HuH-7 (cell line): Measurements from ENCODE around the gene RAB28.

Source experiments
- DNase-seq: peaks from one replicate; pipeline ENCODE4 v3.0.0; 2011; ENCODE audit warnings: low spot score

RAB28 gene

DNA sequence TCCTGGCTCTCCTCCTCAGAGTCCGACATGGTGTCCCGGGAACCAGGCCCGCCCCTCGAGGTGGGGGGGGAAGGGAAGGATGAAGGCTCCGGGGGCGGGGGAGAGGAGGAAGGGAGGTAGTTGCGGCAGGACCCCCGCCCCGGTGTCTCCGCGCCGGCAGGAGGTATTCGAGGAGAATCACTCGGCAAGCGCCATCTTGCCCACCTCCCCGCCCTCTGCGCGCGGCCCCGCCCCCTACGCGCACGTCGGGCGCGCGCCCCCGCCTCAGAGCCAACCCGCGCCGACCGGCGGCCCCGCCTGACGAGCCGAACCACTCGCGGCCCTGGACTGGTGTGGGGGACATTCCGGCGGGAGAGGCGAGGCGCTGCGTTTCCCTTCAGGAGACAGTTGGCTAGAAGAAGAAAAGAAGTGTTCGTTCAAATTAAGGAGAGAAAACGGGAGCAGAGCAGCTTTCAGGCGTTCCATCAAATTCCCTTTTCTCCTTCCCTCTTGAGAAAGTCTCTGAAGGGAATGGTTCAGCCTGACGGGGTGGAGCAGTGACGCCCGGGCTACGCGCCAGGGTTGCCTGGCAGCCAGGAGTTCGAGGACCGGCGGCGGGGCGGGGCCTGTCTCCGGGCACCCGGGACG, at the start of gene RAB28:
Gene RAB28 (minus strand): TSS at position 219 of the 627 bp plus-strand sequence.
- peak; percentile 87 for DNase-seq

DNA sequence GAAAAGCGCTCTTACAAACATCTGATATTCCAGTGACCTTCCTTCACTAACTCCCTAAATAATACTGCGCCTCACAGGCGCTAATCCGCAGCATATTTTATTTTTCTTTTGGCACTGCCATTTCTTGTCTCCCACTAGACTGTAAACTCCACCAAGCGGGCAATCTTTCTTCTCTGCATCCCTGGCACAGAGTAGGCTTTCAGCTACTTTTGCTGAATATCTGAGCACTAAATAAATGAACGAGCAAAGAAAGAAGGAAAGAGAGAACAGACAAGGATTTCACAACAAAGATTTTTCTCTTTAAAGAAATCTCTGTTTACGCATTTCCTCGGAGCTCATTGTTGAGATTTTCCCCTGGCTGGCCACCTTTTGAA, 47.5 kb upstream of the RAB28 start:
- no peak for DNase-seq

DNA sequence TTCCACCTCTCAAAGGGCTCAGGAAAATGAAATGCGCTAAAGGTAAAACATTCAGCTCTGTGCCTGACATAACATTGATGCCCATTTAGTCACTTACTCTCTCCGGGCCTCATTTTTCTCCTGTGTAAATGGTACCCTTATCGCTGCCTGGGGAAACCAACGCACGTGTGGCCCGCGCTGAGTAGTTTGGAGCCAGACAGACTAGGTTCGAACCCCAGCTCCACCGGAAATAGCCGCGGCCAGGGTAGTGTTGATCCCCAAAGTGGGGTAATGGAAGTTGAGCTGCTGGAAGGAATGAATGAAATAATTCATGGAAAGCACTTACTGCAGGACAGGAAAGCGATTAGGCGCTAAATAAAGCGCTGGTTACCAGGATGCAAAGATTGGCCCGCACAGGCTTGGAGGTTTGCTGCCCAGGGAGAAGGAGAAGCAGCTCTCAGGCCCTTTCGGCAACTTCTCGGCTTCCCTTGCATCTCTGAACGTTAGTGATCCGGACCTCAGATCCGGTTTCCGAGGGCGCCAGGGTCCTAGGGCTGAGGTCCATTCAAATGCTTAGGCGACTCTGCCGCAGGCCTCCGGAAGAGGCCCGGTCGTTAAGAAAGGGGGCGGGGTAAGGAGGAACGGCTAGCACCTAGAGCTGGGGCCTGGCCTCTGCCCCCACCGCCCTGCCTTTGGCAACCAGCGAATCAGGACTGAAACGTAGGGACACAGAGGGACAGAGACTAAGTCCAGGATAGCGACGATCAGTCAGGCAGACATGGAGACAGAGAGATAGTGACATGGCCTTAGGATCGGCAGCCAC, 46.9 kb upstream of the RAB28 start:
- no peak for DNase-seq

DNA sequence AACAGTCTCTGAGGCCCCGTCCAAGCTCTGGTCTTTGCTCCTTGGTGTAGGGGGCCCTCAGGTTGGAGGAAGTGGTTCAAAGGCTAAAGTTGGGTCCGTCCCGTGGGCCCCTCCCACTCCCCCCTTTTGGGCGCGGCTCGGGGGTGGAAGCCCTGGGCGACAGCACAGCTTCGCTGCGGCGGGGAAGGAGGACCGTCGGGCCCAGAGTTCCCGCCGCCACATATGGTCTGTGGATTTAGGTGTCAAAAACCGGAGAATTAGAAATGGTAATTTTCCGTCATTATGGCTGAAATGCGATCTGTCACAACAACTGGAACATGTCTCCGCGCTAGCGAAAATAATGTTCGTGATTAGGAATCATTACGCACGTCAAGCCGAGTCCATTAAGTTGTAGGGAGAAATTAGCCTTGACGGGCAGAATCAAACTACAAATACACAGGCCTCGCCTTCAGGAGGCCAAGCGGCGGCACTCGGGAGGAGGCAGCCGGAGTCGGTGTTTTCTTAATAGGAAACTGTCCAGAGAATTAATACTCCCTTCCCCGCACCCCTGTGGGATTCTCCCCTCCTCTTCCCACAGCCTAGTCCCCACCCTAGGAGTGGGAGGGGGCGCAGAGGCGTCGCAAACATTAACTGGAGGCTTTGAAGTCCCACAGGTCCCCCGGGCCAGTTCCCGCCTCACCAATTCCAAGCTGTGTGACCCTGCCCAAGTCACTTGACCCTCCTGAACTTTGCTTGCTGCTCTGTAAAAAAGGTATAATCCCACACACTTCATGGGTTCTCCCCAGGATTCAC, 45.2 kb upstream of the RAB28 start:
- no peak for DNase-seq

DNA sequence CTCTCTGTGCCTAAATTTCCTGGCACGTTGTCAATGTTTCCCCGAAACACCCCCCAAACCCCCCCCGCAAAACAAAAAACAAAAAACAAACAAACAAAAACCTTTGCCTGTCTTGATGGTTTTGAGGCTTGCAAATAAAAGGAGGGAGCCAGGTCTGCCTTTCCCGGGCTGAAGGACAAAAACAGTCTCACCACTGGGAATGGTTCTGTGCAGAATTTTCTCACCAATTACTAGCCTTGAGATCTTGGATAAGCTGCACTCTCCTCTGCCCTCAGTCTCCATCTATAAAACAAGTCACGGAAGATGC, 44.6 kb upstream of the RAB28 start:
- DNase-seq, result peak; percentile 15

DNA sequence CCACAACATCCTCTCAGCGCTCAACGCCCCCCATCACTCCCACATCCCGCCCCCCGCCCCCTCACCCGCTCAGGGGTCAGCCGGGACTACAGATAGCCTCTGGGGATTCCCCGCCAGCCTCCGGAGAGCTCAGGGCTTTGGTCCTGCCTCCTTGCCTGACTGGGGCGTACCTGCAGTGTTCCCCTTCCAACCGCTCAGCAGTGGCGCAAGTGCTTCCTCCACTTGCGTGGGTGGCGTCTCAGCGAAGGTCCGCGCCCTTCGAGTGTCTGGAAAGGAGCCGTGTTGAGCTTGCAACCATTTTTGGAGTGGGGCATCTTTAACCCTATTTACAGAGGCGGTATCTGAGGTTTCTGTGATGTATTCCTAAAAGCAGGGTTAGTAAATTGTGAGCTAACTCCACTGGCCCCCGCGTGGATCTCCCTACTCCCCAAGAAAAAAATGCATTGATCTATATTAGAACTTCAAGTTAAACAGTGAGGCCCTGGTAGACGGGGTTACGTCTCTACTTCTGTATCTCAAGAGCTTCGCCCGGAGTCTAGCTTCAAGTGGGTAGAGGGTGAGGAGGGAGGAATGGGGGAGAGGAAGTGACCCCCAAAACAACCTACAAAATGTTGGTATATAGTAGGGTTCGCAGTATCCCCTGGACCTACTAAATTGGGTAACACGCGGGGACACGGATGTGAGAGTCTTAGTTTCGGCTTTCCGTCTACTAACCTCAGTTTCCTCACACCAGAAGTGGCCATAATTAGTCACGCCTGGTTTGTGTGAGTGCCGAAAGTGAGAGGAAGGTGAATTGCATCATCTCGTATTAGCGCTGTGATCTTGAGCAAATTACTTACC, 44.1 kb upstream of the RAB28 start:
- DNase-seq, result no peak

DNA sequence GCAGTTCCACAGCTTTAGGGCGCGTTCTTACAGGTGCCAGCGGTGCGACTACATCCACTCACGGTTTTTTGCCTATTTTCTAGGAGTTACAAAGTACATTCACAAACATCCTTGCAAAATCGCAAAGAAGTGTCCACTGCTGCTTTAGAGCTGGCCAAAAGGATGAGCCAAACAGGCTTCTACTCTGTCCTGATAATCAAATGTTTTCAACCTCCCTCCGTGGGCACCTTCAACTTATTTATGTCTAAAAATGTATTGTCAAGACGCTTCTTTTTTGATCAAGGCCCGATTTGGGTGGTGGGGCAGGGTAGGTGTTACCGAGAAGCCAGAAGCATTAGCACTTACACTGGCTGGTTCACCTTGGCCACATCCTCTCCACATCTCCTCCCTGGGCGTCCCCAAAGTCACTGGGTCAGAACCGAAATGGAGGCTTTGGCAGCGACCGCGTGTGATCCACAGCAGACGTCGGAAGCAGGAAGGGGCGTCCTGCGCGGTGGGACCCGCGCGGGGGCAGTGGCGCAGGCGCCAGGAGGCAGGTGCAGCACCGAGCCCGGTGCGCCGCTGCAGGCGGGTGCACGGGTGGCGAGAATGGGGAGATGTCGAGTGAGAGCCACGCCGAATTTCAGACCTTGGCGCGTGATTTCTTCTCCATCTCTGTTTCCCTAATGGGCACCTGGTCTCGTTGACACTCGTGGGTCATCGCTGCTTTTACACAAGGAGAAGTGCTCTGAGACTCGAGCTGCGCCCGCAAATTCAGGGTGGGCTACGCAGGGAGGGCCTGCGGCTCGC, 43.2 kb upstream of the RAB28 start:
- peak; percentile 12 for DNase-seq

DNA sequence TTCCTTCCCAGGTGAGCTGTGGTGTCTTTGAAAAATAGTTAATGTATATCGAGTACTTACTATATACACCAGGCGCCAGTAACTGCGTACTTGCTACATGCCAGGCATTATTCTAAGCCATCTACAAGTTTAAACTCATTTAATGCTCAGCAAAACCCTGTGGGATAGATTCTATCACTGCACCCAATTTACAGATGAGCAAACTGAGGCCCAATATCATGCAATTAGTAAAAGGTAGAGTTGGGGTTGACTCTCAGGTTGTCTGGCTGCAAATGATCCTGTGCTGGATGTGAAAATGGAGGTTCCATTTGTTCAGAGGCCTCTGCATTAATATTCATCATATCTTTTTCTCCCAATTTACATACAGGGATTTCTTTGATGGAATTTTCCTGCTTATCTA, 42.5 kb upstream of the RAB28 start:
- DNase-seq, result no peak

DNA sequence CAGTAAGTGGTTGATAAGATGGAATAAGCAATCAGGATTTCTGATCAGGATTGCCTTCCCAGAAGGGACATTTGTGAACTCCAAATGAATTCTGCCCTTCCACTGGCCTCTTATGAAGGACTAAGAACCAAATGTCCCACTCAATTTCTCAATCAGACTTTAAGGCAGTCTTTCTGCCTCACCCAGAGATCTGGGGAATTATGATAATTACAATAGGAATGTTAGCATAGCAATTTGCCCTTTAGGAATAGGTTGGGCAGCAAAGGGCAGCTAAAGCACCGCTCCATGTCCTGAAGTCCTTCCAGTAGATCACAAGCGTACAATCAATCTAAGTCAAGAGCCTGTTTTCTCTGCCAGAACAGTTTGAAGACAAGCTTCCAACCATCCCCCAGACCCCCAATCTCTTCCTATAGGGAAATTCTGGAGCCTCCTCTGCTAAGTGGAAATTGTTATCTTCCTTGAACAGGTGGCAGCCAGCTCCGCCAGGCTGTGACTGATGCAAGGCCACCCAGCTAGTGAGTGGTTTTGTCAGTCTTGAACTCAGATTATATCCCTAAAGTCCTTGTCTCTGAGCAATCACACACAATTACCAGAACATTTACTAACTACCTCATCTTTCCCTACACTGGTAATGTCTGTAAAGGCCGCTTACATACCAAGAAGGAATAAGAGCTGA, 41.6 kb upstream of the RAB28 start:
- no peak for DNase-seq

DNA sequence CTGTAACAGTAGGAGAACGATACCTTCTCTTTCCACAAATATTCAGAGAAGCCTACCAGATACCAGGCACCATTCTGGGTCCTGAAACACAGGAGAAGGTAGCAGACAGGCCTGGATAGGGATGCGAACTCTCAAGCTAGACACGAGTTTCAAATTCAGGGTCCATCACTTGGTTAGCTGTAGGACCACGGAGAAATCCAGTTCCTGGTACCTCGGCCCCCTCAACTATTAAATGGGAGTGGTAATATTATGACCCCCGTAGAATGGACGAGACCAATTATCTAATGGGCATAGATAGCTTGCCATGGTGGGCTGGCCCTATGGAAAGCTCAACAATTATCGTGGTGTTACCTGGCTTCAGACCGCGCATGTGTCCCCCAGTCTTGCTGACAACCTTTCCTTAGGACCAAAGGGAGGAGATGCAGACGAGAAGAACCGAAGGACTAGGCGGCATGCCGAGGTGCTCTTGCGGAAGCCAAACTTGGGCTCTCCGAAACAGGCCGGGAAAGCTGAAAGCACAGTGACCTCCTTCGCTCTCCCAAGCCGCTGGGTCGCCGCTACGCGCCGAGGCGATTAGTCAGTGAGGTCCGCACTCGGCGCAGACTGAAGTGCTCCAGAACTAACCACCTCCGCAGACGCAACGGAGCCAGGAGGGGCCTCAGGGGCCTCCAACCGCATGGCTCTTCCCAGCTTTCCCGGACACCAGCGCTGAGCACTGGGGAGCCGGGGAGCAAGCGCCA, 40.5 kb upstream of the RAB28 start:
- no peak for DNase-seq

DNA sequence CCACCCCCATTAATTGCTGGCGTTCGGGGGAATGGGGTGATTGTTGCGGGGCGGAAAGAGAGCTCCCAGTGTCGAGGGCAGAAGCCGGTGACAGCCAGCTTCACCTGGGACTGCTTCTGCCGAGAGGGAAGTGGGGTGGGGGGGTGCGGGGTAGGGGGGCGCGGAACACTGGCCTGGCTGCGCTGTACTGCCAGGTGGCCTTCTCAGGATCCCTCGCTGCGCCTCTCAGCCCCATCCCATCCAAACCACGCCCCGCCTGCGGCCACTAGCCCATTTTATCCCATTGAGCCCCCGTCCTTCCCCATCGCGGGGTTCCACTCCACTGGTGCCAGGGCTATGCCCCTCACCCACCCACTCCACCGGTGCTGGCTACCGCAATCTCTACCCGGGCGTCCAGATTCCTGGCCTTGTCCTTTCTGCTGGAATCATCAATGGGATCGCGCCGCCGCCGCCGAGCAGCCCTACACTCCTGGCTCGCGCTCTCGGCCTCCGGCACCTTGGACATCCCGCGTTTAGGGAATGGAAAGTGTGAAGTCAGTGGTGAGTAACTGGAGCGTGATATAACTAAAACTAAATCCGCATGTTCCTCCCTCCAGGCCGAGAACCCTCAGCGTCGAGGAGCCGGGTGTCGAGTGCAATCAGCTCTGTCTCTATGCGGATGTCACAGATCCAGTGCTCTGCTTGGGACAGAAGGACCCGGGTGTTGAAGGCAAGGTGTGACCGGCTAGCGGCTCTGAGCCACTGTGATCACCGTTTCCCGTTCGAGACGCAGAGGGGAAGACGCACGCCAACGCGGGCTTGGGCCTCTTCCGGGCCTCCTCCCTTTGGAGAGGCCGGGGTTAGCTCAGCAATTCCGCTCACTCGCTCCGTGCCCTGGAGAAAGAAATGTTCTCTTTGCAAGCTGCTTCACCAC, 39.7 kb upstream of the RAB28 start:
- DNase-seq, result no peak

DNA sequence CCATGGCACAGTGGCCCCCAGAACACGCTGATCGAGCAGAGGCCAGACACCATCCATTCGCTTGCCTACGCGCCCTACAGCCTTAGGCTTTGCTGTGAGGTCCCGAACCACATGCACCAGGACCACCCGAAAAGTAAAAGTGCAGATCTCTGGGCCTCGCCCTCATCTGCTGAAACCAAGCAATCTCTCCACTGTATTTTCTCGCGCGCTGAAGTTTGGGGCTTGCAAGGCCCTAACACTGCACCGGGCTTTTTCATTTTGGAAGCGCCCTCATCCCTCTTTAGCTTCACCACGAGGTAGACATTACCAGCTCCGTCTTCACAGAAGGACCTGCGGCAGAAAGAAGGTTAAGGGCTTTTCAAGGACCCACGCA, 39.0 kb upstream of the RAB28 start:
- no peak for DNase-seq

DNA sequence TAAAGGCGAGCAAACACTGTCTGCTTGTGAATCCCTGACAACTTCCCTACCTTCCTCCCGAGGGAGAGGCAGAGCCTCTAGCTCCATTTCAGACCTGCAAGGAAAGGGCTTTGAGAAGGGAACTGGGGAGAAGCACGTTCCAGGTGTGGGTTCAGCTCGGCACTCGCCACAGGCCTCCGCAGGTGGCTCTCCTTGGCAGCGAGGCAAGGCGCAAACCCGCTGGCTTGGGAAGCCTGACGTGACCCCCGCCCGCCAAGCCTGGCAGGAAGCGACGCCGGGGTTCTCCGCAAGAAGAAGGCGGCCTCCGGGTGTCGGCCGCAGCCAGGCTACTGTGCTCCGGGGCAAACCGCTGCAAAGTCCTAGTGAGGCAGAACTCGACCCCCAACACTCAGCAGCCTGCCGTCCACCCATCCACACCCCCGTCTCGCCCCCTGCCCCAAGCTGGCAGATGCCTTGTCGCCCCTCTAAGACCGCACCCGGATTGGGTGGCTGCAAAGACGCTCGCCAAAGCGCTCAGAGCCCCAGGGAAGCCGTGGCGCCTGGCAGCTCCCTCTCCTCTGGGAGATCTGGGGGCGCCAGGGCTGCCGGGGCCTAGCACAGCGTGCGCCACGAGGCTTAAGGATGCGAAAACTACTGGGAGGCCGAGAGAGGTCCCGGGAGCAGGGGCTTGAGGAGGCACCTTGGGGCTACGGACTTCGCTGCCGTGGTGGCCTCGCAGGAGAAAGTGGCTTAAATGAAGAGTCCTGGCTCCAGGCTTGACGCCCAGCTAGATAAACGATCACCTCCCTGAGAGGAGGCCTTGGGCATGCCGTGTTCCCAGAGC, 38.4 kb upstream of the RAB28 start:
- DNase-seq, result no peak

DNA sequence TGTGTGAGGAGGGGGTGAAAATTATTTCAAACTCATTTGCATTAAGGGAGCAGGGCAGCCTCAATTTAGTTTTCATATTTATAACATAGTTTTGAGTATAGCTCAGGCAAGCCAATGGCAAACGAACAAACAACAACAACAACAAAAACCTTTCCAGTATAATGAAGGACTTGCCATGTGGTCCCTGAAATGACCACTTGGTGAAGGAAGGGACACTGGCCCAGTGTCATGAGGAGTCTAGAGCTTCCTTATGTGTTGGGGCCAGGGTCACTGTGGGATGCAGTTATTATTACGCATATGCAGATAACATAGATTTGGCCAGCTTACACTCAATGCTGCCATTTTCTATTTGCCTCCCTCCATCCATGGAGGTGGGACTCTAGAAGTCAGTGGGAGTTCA, 36.9 kb upstream of the RAB28 start:
- DNase-seq, result peak; percentile 20

DNA sequence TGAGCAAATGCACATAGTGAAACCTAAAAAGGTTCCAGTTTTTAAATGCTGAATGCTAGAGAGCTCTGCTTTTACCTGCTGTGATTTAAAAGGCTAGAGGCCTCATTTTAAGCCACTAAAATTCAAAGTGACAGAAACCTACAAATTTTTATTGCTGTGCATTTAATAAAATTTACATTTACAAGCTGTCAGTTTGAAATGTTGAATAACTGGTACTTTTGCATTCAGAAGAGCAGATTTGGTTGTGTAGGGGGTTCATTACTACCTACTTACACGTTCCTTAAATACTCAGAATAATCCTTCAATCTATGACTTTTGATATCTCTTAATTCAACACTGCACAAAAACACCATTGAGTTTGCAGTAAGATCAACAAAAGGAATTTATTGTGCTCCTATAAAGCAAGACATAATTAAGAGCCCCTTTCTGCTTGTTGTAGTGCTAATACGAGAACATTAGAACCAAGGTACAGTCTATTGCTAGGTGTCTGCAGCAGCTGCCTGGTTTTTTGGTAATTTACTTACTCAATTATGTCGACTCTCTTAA, 32.2 kb upstream of the RAB28 start:
- no peak for DNase-seq

DNA sequence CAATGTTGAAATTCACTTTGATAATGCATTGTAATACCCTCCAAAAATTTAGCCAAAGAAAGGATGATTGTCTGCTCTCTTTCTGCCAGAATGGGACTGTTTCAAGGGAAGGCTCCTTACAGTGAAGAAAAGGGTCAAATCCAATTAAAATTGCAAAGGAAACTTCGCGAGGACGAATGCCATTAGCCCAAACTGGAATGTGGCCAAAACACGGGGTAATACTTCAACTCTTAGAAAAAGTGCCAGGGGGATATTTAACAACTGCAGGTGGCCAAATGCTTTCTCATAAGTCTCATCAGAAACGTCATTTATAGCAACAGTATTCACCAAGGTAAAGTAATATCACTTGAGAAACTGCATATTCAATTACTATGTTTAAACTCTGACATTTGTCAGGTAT, 31.1 kb upstream of the RAB28 start:
- DNase-seq, result no peak

DNA sequence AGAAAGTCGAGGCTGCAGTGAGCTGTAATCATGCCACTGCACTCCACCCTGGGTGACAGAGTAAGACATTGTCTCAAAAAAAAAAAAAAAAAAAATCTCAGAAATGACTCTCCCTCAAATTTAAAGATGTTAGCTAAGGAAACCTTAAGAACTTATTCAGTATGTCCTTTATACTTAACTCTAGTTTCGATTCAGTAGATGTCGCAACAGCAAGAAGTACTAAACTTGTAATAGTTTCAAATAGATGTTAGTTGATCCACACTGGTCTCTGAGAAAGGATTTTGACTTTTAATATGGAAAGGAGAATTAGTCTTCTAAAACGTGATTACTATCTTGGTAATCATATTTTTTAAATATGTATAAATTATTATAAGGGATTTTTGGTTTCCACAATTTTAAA, 30.6 kb upstream of the RAB28 start:
- DNase-seq, result no peak

DNA sequence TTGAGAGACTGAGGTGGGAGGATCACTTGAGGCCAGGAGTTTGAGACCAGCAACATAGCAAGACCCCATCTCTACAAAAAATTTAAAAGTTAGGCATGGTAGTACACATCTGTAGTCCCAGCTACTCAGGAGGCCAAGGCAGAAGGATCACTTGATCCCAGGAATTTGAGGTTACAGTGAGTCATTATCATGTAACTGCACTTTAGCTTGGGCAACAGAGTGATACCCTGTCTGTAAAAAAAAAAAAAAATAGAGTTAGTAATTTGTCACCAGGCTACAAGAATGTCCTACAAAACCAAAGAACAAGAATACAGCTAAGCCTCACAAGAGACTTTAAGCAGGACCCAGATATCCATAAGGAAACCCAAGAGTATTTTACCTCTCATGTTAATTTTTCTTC, 27.0 kb upstream of the RAB28 start:
- DNase-seq, result no peak
